NK-92 (cell line): Measurements from ENCODE around the gene RIPOR2.
"Not testable (repeated sequence)": the region's sequence is repeated elsewhere in the genome, so short reads cannot be mapped to it uniquely, and the experiment has no call there.

Experiments used
- DNase-seq: peaks from one replicate; lab custom pipeline; 2025; ENCODE audit not compliant: unreplicated experiment; lab: John Stamatoyannopoulos, UW

Gene RIPOR2

GRCh38 chr6:24957199-24957598, 21.4 kb upstream of the RIPOR2 start:
- no peak for DNase-seq

GRCh38 chr6:24953726-24954125, 18.0 kb upstream of the RIPOR2 start:
- no peak for DNase-seq

- no peak for DNase-seq
Measured at GRCh38 chr6:24951811-24952299, 16.1 kb upstream of the RIPOR2 start.

- DNase-seq = no peak
Measured at GRCh38 chr6:24950218-24950941, 14.6 kb upstream of the RIPOR2 start.

GRCh38 chr6:24949020-24949569, 13.3 kb upstream of the RIPOR2 start:
- no peak for DNase-seq

- not testable (repeated sequence) for DNase-seq
Measured at GRCh38 chr6:24948261-24948660, 12.5 kb upstream of the RIPOR2 start.

- no peak for DNase-seq
Measured at GRCh38 chr6:24947636-24948035, 11.9 kb upstream of the RIPOR2 start.

- DNase-seq = no peak
Measured at GRCh38 chr6:24945054-24945453, 9.3 kb upstream of the RIPOR2 start.

- no peak for DNase-seq
Measured at GRCh38 chr6:24943774-24944173, 8.0 kb upstream of the RIPOR2 start.

GRCh38 chr6:24940311-24940917, 4.7 kb upstream of the RIPOR2 start:
- no peak for DNase-seq

- DNase-seq = no peak
Measured at GRCh38 chr6:24936641-24937317, 1.0 kb upstream of the RIPOR2 start.

GRCh38 chr6:24933868-24934401, 1.8 kb downstream of the RIPOR2 start:
- DNase-seq = no peak

GRCh38 chr6:24933266-24933665, 2.5 kb downstream of the RIPOR2 start:
- DNase-seq = no peak

GRCh38 chr6:24932832-24933231, 2.9 kb downstream of the RIPOR2 start:
- no peak for DNase-seq

GRCh38 chr6:24931718-24932691, 3.8 kb downstream of the RIPOR2 start:
- no peak for DNase-seq

GRCh38 chr6:24931296-24931695, 4.5 kb downstream of the RIPOR2 start:
- DNase-seq = no peak

GRCh38 chr6:24930431-24930871, 5.3 kb downstream of the RIPOR2 start:
- DNase-seq = no peak

GRCh38 chr6:24929242-24929641, 6.5 kb downstream of the RIPOR2 start:
- DNase-seq = no peak

- DNase-seq = no peak
Measured at GRCh38 chr6:24927985-24928745, 7.6 kb downstream of the RIPOR2 start.
